ENCODE data around the gene ATG4B.
"Not testable (repeated sequence)": the region's sequence is repeated elsewhere in the genome, so short reads cannot be mapped to it uniquely, and the experiment has no call there.

Gene ATG4B

GRCh38 chr2:241637018-241637794 is at the start of gene ATG4B, which contains the start of gene THAP4:
TSS of gene ATG4B (plus strand) at chr2:241637693. CDS start at chr2:241637715, 22 bp downstream.
TSS of gene THAP4 (minus strand) at chr2:241637158. CDS start at chr2:241637017, 141 bp downstream.
- DNase-seq: peak; percentile 49

GRCh38 chr2:241589863-241590262 is 47.6 kb upstream of the ATG4B start:
- not testable (repeated sequence) for DNase-seq

GRCh38 chr2:241590496-241591455 is 46.7 kb upstream of the ATG4B start:
- not testable (repeated sequence) for DNase-seq

GRCh38 chr2:241592126-241592845 is 45.2 kb upstream of the ATG4B start:
- DNase-seq: no peak

- no peak for DNase-seq
These were observed 44.2 kb upstream of the ATG4B start for GRCh38 chr2:241593271-241593670.

- no peak for DNase-seq
These were observed 41.8 kb upstream of the ATG4B start for GRCh38 chr2:241595600-241596140.

GRCh38 chr2:241597561-241597960 is 39.9 kb upstream of the ATG4B start:
- DNase-seq: no peak

GRCh38 chr2:241598061-241598460 is 39.4 kb upstream of the ATG4B start:
- DNase-seq: no peak

GRCh38 chr2:241598487-241598886 is 39.0 kb upstream of the ATG4B start:
- no peak for DNase-seq

- no peak for DNase-seq
These were observed 37.9 kb upstream of the ATG4B start for GRCh38 chr2:241599615-241600014.

- DNase-seq: no peak
These were observed 35.7 kb upstream of the ATG4B start for GRCh38 chr2:241601841-241602240.

- DNase-seq: no peak
These were observed 34.8 kb upstream of the ATG4B start for GRCh38 chr2:241602720-241603119.

- no peak for DNase-seq
These were observed 33.8 kb upstream of the ATG4B start for GRCh38 chr2:241603686-241604085.

GRCh38 chr2:241606186-241606585 is 31.3 kb upstream of the ATG4B start:
- DNase-seq: no peak

GRCh38 chr2:241607162-241607885 is 30.2 kb upstream of the ATG4B start:
- DNase-seq: no peak

- peak; percentile 8 for DNase-seq
These were observed 28.6 kb upstream of the ATG4B start for GRCh38 chr2:241608881-241609280.

- no peak for DNase-seq
These were observed 27.4 kb upstream of the ATG4B start for GRCh38 chr2:241609859-241610793.

GRCh38 chr2:241611062-241611461 is 26.4 kb upstream of the ATG4B start:
- DNase-seq: no peak

- no peak for DNase-seq
These were observed 25.1 kb upstream of the ATG4B start for GRCh38 chr2:241612156-241613016.

All from GF-D8 (cell line).